ENCODE measurements around the gene PLA2G2D. TPM values are rescaled to one million over a fixed set of nuclear protein-coding genes. Genes with fewer than 3 reads are reported as not detected.
A peak's percentile ranks its signal among the peaks of the same experiment; 100 is the strongest.

The PLA2G2D gene
- total and polyA plus RNA-seq, 7 donors = 0.16 to 8.6 TPM; not detected in 5

DNA sequence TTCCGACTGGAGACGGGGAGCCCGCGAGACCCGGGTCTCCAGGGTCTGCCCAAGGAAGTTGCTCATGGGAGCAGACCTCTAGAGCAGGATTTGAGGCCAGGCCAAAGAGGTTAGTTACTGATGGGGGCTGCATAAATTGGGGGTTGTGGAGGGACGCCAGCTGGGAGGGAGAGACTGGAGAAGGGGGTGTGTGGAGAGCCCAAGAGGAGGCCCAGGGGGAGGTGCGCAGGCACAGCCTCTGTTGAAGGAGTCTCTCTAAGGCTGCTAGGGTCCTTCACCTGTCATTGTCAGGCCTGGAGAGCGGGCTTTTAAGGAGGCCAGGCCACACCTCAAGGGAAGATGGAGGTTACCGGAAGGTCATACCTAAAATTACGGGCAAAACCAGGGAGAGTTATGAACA, 49.0 kb downstream of the PLA2G2D start:
- DNase-seq = peak; percentile 64
- WGBS, 2 donors = 90 to 93% methylated on average over 10 of the region's 10 CpGs
- peak overlapping the region; percentile 17 to 50 (median 46) for H3K4me3 ChIP-seq
- intact Hi-C loops (cut with DNase I) = loop anchor here (10.0 kb wide), 1 partner anchor 414 kb away; the partner anchor contains the start of gene CAMK2N1
- no peak for TF ChIP-seq EP300 (IDR thresholded peaks at IDR 0.05)
- no peak for TF ChIP-seq POLR2AphosphoS5 (IDR thresholded peaks at IDR 0.05)
- no peak for TF ChIP-seq POLR2A (IDR thresholded peaks at IDR 0.05)
- TF ChIP-seq, protein P1, sequence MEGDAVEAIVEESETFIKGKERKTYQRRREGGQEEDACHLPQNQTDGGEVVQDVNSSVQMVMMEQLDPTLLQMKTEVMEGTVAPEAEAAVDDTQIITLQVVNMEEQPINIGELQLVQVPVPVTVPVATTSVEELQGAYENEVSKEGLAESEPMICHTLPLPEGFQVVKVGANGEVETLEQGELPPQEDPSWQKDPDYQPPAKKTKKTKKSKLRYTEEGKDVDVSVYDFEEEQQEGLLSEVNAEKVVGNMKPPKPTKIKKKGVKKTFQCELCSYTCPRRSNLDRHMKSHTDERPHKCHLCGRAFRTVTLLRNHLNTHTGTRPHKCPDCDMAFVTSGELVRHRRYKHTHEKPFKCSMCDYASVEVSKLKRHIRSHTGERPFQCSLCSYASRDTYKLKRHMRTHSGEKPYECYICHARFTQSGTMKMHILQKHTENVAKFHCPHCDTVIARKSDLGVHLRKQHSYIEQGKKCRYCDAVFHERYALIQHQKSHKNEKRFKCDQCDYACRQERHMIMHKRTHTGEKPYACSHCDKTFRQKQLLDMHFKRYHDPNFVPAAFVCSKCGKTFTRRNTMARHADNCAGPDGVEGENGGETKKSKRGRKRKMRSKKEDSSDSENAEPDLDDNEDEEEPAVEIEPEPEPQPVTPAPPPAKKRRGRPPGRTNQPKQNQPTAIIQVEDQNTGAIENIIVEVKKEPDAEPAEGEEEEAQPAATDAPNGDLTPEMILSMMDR (IDR thresholded peaks at IDR 0.05) = no peak
- H3K9me3 ChIP-seq = no peaks in the 10 kb centered on the region
- no peaks in the 10 kb centered on the region for H3K27me3 ChIP-seq
- H3K36me3 ChIP-seq = no peaks in the 10 kb centered on the region
- H3K27ac ChIP-seq = peak overlapping the region; percentile 84 to 90 (median 85)
- H3K4me1 ChIP-seq = peaks cover 0 to 42% (median 38%) of the 10 kb centered on the region in 4 donors

GRCh38 chr1:20069874-20070273, 49.5 kb downstream of the PLA2G2D start, which contains the start of gene PLA2G5:
Gene PLA2G5 (plus strand): TSS chr1:20070194. CDS start chr1:20084831, 14,637 bp downstream.
- H3K36me3 ChIP-seq = no peaks in the 10 kb centered on the region
- TF ChIP-seq POLR2A (IDR thresholded peaks at IDR 0.05) = peak in 1 of 2 donors; percentile 35
- peak in 3 of 4 donors; percentile 44 to 59 (median 54) for TF ChIP-seq POLR2AphosphoS5 (IDR thresholded peaks at IDR 0.05)
- TF ChIP-seq, protein P1 (IDR thresholded peaks at IDR 0.05) = no peak
- no peak for TF ChIP-seq EP300 (IDR thresholded peaks at IDR 0.05)
- H3K27me3 ChIP-seq = no peaks in the 10 kb centered on the region
- DNase-seq = peak; percentile 86
- intact Hi-C loops (cut with DNase I) = loop anchor here (10.0 kb wide), 1 partner anchor 415 kb away; the partner anchor contains the start of gene CAMK2N1
- peak within 1 kb of the TSS; percentile 84 to 90 (median 85) for H3K27ac ChIP-seq
- 57 to 75% methylated on average over 7 of the region's 7 CpGs for WGBS, 2 donors
- no peaks in the 10 kb centered on the region for H3K9me3 ChIP-seq
- H3K4me1 ChIP-seq = peaks cover 0 to 41% (median 38%) of the 10 kb centered on the region in 4 donors
- peak within 1 kb of the TSS; percentile 17 to 50 (median 46) for H3K4me3 ChIP-seq

DNA sequence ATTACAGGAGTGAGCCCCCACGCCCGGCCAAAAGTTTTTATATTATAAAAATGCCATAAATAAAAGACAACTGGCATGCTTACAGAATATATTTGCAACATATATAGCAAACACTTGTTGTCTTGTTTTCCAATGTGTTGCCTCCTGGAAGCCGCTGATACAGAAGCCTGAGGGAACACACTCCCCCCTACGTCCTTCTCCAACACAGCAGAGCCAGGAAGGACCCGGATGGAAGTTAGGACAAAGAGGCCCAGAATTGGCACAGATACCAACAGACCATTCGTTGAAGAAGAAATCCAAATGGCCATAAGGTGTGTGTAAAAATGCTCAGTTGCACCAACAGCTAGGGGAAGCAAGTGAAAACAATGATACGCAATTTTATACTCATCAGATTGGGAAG, 50.6 kb downstream of the PLA2G2D start:
- TF ChIP-seq POLR2A (IDR thresholded peaks at IDR 0.05) = no peak
- no peak for TF ChIP-seq POLR2AphosphoS5 (IDR thresholded peaks at IDR 0.05)
- TF ChIP-seq, protein P1 (IDR thresholded peaks at IDR 0.05) = no peak
- no peak for TF ChIP-seq EP300 (IDR thresholded peaks at IDR 0.05)
- Histone ChIP-seq H3K27me3 (no peaks in the 10 kb centered on the region), H3K27ac (peak overlapping the region in 1 of 4 donors; percentile 90), H3K9me3 (no peaks in the 10 kb centered on the region), H3K36me3 (no peaks in the 10 kb centered on the region), H3K4me1 (peaks cover 0 to 39% (median 31%) of the 10 kb centered on the region in 4 donors), H3K4me3 (no peak overlapping the region)
- intact Hi-C loops (cut with DNase I) = no loop called here
- 89 to 90% methylated on average over 7 of the region's 7 CpGs for WGBS, 2 donors
- no peak for DNase-seq

- H3K4me1 ChIP-seq = peaks cover 0 to 3% (median 2%) of the 10 kb centered on the region in 4 donors
- no peak overlapping the region for H3K27ac ChIP-seq
- WGBS, 2 donors = 89 to 96% methylated on average over 2 of the region's 2 CpGs
- H3K9me3 ChIP-seq = no peaks in the 10 kb centered on the region
- H3K4me3 ChIP-seq = no peak overlapping the region
- H3K27me3 ChIP-seq = no peaks in the 10 kb centered on the region
- H3K36me3 ChIP-seq = no peaks in the 10 kb centered on the region
- TF ChIP-seq, protein P1 (IDR thresholded peaks at IDR 0.05) = no peak
- TF ChIP-seq POLR2A (IDR thresholded peaks at IDR 0.05) (no peak), EP300 (IDR thresholded peaks at IDR 0.05) (no peak), POLR2AphosphoS5 (IDR thresholded peaks at IDR 0.05) (no peak)
- intact Hi-C loops (cut with DNase I) = no loop called here
- no peak for DNase-seq
These were observed 55.5 kb downstream of the PLA2G2D start for GRCh38 chr1:20063861-20064292.

Other genes with a start within 250 kb of the PLA2G2D start
- gene OTUD3, start 237.1 kb downstream of the PLA2G2D start, total RNA-seq = 1 to 10 TPM; 5.4 to 9.2 (median 7.5) TPM
- gene OTUD3, start 237.1 kb downstream of the PLA2G2D start, polyA plus RNA-seq = 1 to 10 TPM in 2 of 3 donors, under 1 TPM in 1; 0.60 to 4.3 (median 1.2) TPM
- not detected for gene PLA2G2E, start 195.9 kb downstream of the PLA2G2D start, total RNA-seq
- gene PLA2G2E, start 195.9 kb downstream of the PLA2G2D start, polyA plus RNA-seq = not detected
- gene PLA2G2A, start 139.9 kb downstream of the PLA2G2D start, total RNA-seq = 100 to 1,000 TPM in 3 of 4 donors, 10 to 100 TPM in 1; 72.3 to 447 (median 140) TPM
- 1,000 to 10,000 TPM in 1 of 3 donors, 100 to 1,000 TPM in 1, 10 to 100 TPM in 1; 80.7 to 1,282 (median 279) TPM for gene PLA2G2A, start 139.9 kb downstream of the PLA2G2D start, polyA plus RNA-seq
- gene PLA2G5, start 49.3 kb downstream of the PLA2G2D start, total RNA-seq = 10 to 100 TPM; 18.6 to 45.4 (median 30.5) TPM
- gene PLA2G5, start 49.3 kb downstream of the PLA2G2D start, polyA plus RNA-seq = 1 to 10 TPM in 2 of 3 donors, under 1 TPM in 1; 0.69 to 5.4 (median 2.4) TPM
- gene PLA2G2F, start 19.8 kb upstream of the PLA2G2D start, total RNA-seq = not detected
- under 1 TPM in 2 of 3 donors, not detected in 1; 0.60 to 0.80 TPM for gene PLA2G2F, start 19.8 kb upstream of the PLA2G2D start, polyA plus RNA-seq
- 10 to 100 TPM; 14.6 to 25.0 (median 23.1) TPM for gene UBXN10, start 66.6 kb upstream of the PLA2G2D start, total RNA-seq
- gene UBXN10, start 66.6 kb upstream of the PLA2G2D start, polyA plus RNA-seq = 1 to 10 TPM; 2.9 to 7.8 (median 3.7) TPM
- 1 to 10 TPM in 3 of 4 donors, under 1 TPM in 1; 0.82 to 5.5 (median 1.5) TPM for gene PLA2G2C, start 67.0 kb upstream of the PLA2G2D start, total RNA-seq
- under 1 TPM in 1 of 3 donors, not detected in 2; 0.09 TPM for gene PLA2G2C, start 67.0 kb upstream of the PLA2G2D start, polyA plus RNA-seq
- gene VWA5B1, start 171.3 kb upstream of the PLA2G2D start, total RNA-seq = under 1 TPM in 1 of 4 donors, not detected in 3; 0.16 TPM
- under 1 TPM in 1 of 3 donors, not detected in 2; 0.22 TPM for gene VWA5B1, start 171.3 kb upstream of the PLA2G2D start, polyA plus RNA-seq